Spleen (tissue), 7 donors: ENCODE data around the gene FAM50A.

ENCODE experiments used
- CTCF ChIP-seq, 11 experiments: fragments of 200-600 bp in 7 of 11; fragments of 450-650 bp in 4 of 11; sonication (generic) in 4 of 11; IDR thresholded peaks in 8 of 11; conservative IDR thresholded peaks in 3 of 11; 1 replicate in 7 of 11; 2 replicates in 4 of 11; pipeline versions ENCODE4 v1.4.0 to v1.8.0; 2016 to 2021; ENCODE audit warnings: antibody characterized with exemption in 11 of 11, inconsistent platforms in 4 of 11, mild to moderate bottlenecking in 1 of 11
- POLR2A ChIP-seq, 3 donors: fragments of 450-650 bp; IDR thresholded peaks; one replicate each; pipeline ENCODE4 v1.5.1; 2017; ENCODE audit warnings: antibody characterized with exemption in 3 of 3, mild to moderate bottlenecking in 1 of 3
- POLR2AphosphoS5 ChIP-seq, 3 donors: sonication (generic); formaldehyde crosslinking; IDR thresholded peaks; one replicate each; pipeline ENCODE4 v1.5.1; 2017; ENCODE audit warnings: antibody characterized with exemption in 3 of 3
- donor health status: DM: no; HTN: no; CAD: no; lungs with moderate emphysema.
- donor health status: DM: no; HTN: no; CAD: no.
- donor health status: DM: no; HTN: no; CAD: no.

- no peak for TF ChIP-seq POLR2A (IDR thresholded peaks at IDR 0.05)
- TF ChIP-seq CTCF (IDR thresholded peaks at IDR 0.05 in 8 of 11, conservative IDR thresholded peaks at IDR 0.05 in 3 of 11): no peak
- TF ChIP-seq POLR2AphosphoS5 (IDR thresholded peaks at IDR 0.05): peak; percentile 47 to 64 (median 51)
These were observed 42.7 kb downstream of the FAM50A start, which contains the start of gene UBL4A for GRCh38 chrX:154486396-154487207.
